H9 (cell line): Measurements from ENCODE around the gene NPHP1. TPM values are rescaled to one million over a fixed set of nuclear protein-coding genes. Genes with fewer than 3 reads are reported as not detected.

Source experiments
- DNase-seq: peaks from one replicate; pipeline ENCODE4 v3.0.0-alpha.2; 2017
- H2AFZ ChIP-seq: one replicate; pipeline ENCODE4 v1.6.1; 2013; ENCODE audit warnings: mild to moderate bottlenecking, low read length, control low read depth, moderate library complexity
- H2AK5ac ChIP-seq: 2 replicates; pipeline ENCODE4 v1.6.1; 2013; ENCODE audit warnings: low read length, control low read depth, mixed read lengths; ENCODE audit not compliant: insufficient read length
- H2BK120ac ChIP-seq: one replicate; pipeline ENCODE4 v1.6.1; 2013; ENCODE audit warnings: low read depth, mild to moderate bottlenecking, low read length, control low read depth, inconsistent platforms; ENCODE audit not compliant: poor library complexity, severe bottlenecking
- H2BK12ac ChIP-seq: 2 replicates; pipeline ENCODE4 v1.6.1; 2013; ENCODE audit warnings: low read length, control low read depth, mixed read lengths, low read depth; ENCODE audit not compliant: insufficient read length
- H2BK15ac ChIP-seq: 2 replicates; pipeline ENCODE4 v1.6.1; 2013; ENCODE audit warnings: low read depth, low read length, control low read depth
- H2BK20ac ChIP-seq: one replicate; pipeline ENCODE4 v1.6.1; 2013; ENCODE audit warnings: low read depth, mild to moderate bottlenecking, low read length, control low read depth, inconsistent platforms; ENCODE audit not compliant: poor library complexity, severe bottlenecking
- H2BK5ac ChIP-seq: 2 replicates; pipeline ENCODE4 v1.6.1; 2013; ENCODE audit warnings: low read length, control low read depth, mixed read lengths; ENCODE audit not compliant: insufficient read length
- H3K14ac ChIP-seq: 2 replicates; pipeline ENCODE4 v1.6.1; 2013; ENCODE audit warnings: low read length, control low read depth; ENCODE audit not compliant: insufficient read depth
- H3K18ac ChIP-seq: 2 replicates; pipeline ENCODE4 v1.6.1; 2013; ENCODE audit warnings: low read depth, mild to moderate bottlenecking, mixed read lengths, low read length, control low read depth; ENCODE audit not compliant: insufficient read length
- H3K23ac ChIP-seq: 2 replicates; pipeline ENCODE4 v1.6.1; 2013; ENCODE audit warnings: low read length, control low read depth, mixed read lengths, low read depth; ENCODE audit not compliant: insufficient read length
- H3K23me2 ChIP-seq: 2 replicates; pipeline ENCODE4 v1.6.1; 2013; ENCODE audit warnings: low read depth, mild to moderate bottlenecking, mixed read lengths, low read length, control low read depth; ENCODE audit not compliant: insufficient read length, poor library complexity, severe bottlenecking
- H3K27ac ChIP-seq: 2 replicates; pipeline ENCODE4 v1.5.1; 2013; ENCODE audit warnings: low read length, control low read depth, mixed read lengths, low read depth; ENCODE audit not compliant: insufficient read length
- H3K27me3 ChIP-seq: 2 replicates; pipeline ENCODE4 v1.6.1; 2013; ENCODE audit warnings: low read length, control low read depth, inconsistent platforms; ENCODE audit not compliant: insufficient read depth
- H3K4ac ChIP-seq: 2 replicates; pipeline ENCODE4 v1.6.1; 2013; ENCODE audit warnings: low read depth, mild to moderate bottlenecking, control low read depth, inconsistent platforms, low read length, moderate library complexity
- H3K4me1 ChIP-seq: 2 replicates; pipeline ENCODE4 v1.6.1; 2013; ENCODE audit warnings: low read length, control low read depth, inconsistent platforms; ENCODE audit not compliant: insufficient read depth
- H3K4me2 ChIP-seq: 2 replicates; pipeline ENCODE4 v1.6.1; 2013; ENCODE audit warnings: low read length, control low read depth, mixed read lengths; ENCODE audit not compliant: insufficient read length, insufficient read depth
- H3K56ac ChIP-seq: 2 replicates; pipeline ENCODE4 v1.6.1; 2013; ENCODE audit warnings: low read depth, mild to moderate bottlenecking, mixed read lengths, low read length, control low read depth; ENCODE audit not compliant: insufficient read length
- H3K79me1 ChIP-seq: 2 replicates; pipeline ENCODE4 v1.6.1; 2013; ENCODE audit warnings: low read depth, mild to moderate bottlenecking, moderate library complexity, low read length, control low read depth, inconsistent platforms; ENCODE audit not compliant: insufficient read depth, poor library complexity, severe bottlenecking
- H3K79me2 ChIP-seq: 2 replicates; pipeline ENCODE4 v1.6.1; 2013; ENCODE audit warnings: low read length, control low read depth, inconsistent platforms; ENCODE audit not compliant: insufficient read depth
- H3K9ac ChIP-seq: 2 replicates; pipeline ENCODE4 v1.6.1; 2013; ENCODE audit warnings: low read length, control low read depth, mixed read lengths; ENCODE audit not compliant: insufficient read length; ENCODE audit errors: extremely low read depth
- H3K9me3 ChIP-seq: one replicate; pipeline ENCODE4 v1.6.1; 2013; ENCODE audit warnings: low read depth, low read length, inconsistent platforms; ENCODE audit not compliant: control insufficient read depth
- H3T11ph ChIP-seq: one replicate; pipeline ENCODE4 v1.6.1; 2013; ENCODE audit warnings: mild to moderate bottlenecking, low read length, control low read depth, inconsistent platforms
- H4K20me1 ChIP-seq: one replicate; pipeline ENCODE4 v1.6.1; 2013; ENCODE audit not compliant: control insufficient read depth, insufficient read length, insufficient read depth
- H4K5ac ChIP-seq: 2 replicates; pipeline ENCODE4 v1.6.1; 2013; ENCODE audit warnings: low read depth, mild to moderate bottlenecking, mixed read lengths, low read length, control low read depth; ENCODE audit not compliant: insufficient read length
- H4K8ac ChIP-seq: replicated peaks from 2 replicates; pipeline ENCODE4 v1.6.1; 2013; ENCODE audit warnings: low read length, control low read depth, mixed read lengths, low read depth; ENCODE audit not compliant: insufficient read length
- H4K91ac ChIP-seq: 2 replicates; pipeline ENCODE4 v1.6.1; 2013; ENCODE audit warnings: low read depth, mild to moderate bottlenecking, moderate library complexity, mixed read lengths, low read length, control low read depth; ENCODE audit not compliant: insufficient read length
- H3K27ac Mint-ChIP-seq, 3 experiments: 2 replicates in 2 of 3; 3 replicates in 1 of 3; pipeline ENCODE4 v1.8.0; 2020 to 2021; ENCODE audit warnings: mixed read lengths in 3 of 3, mild to moderate bottlenecking in 1 of 3, moderate library complexity in 1 of 3
- H3K27me3 Mint-ChIP-seq: 2 replicates; pipeline ENCODE4 v1.8.0; 2021; ENCODE audit warnings: low read depth, mild to moderate bottlenecking, moderate library complexity, mixed read lengths
- H3K36me3 Mint-ChIP-seq, 3 experiments: 2 replicates in 2 of 3; 3 replicates in 1 of 3; pipeline ENCODE4 v1.8.0; 2020 to 2021; ENCODE audit warnings: low read depth in 3 of 3, mixed read lengths in 3 of 3; ENCODE audit not compliant: insufficient read depth in 1 of 3
- H3K4me1 Mint-ChIP-seq, 2 experiments: 2 replicates each; pipeline ENCODE4 v1.8.0; 2020; ENCODE audit warnings: mixed read lengths in 2 of 2
- H3K4me3 Mint-ChIP-seq, 2 experiments: 2 replicates in 1 of 2; 3 replicates in 1 of 2; pipeline ENCODE4 v1.8.0; 2020 to 2021; ENCODE audit warnings: mild to moderate bottlenecking in 2 of 2, mixed read lengths in 2 of 2, moderate library complexity in 1 of 2
- H3K9me3 Mint-ChIP-seq, 2 experiments: 2 replicates in 1 of 2; 3 replicates in 1 of 2; pipeline ENCODE4 v1.8.0; 2020; ENCODE audit warnings: mild to moderate bottlenecking in 2 of 2, mixed read lengths in 2 of 2, moderate library complexity in 1 of 2
- CTCF ChIP-seq: fragments of 200-600 bp; sonication (generic); conservative IDR thresholded peaks from 3 replicates; pipeline ENCODE4 v1.8.0; 2021; ENCODE audit warnings: antibody characterized with exemption, mild to moderate bottlenecking
- WGBS: extraction: QIAGEN DNeasy Blood & Tissue Kit; methylation state at CpG from one replicate; pipeline ENCODE4 v1.1.7; 2013; ENCODE audit warnings: missing lambda C conversion rate, low lambda C conversion rate, mixed read lengths; ENCODE audit not compliant: insufficient read length; ENCODE audit errors: extremely low coverage; 5-methylcytosine and 5-hydroxymethylcytosine counted together
- total RNA-seq: library from RNA; stranded (reverse); gene quantifications from 2 replicates; pipeline ENCODE4 v1.2.1, GENCODE V29; 2021

The NPHP1 gene
- total RNA-seq, 1 experiment from 2014 or later: 2.1 TPM

- no peak overlapping the region for H3K23ac ChIP-seq
- no peak overlapping the region for H3K9ac ChIP-seq
Measured at GRCh38 chr2:110182449-110182848, 22.4 kb downstream of the NPHP1 start.

More at GRCh38 chr2:110182449-110182848, 22.4 kb downstream of the NPHP1 start:
- TF ChIP-seq CTCF: no peak
- H3K4me1 ChIP-seq: no peaks in the 10 kb centered on the region
- WGBS: no CpG with 5 or more reads among the region's 2 CpGs
- H4K5ac ChIP-seq: no peak overlapping the region
- no peak overlapping the region for H3K4me2 ChIP-seq
- no peak overlapping the region for H3T11ph ChIP-seq
- Mint-ChIP-seq H3K27me3 (peaks cover 8% of the 10 kb centered on the region), H3K9me3 (peaks cover 36 to 52% of the 10 kb centered on the region in 2 experiments), H3K4me1 (no peaks in the 10 kb centered on the region), H3K4me3 (no peak overlapping the region), H3K27ac (no peak overlapping the region), H3K36me3 (peaks cover 22 to 27% (median 24%) of the 10 kb centered on the region in 3 experiments)
- no peak overlapping the region for H2BK120ac ChIP-seq
- H2BK20ac ChIP-seq: no peak overlapping the region
- H4K8ac ChIP-seq: no peak overlapping the region
- H3K27ac ChIP-seq: no peak overlapping the region
- no peak overlapping the region for H3K56ac ChIP-seq
- no peaks in the 10 kb centered on the region for H3K23me2 ChIP-seq
- no peak overlapping the region for H2AFZ ChIP-seq
- H3K79me2 ChIP-seq: no peaks in the 10 kb centered on the region
- no peak overlapping the region for H2BK12ac ChIP-seq
- no peak overlapping the region for H2AK5ac ChIP-seq
- H4K91ac ChIP-seq: no peak overlapping the region
- H3K4ac ChIP-seq: no peak overlapping the region
- no peak for DNase-seq
- H2BK5ac ChIP-seq: no peak overlapping the region
- no peak overlapping the region for H3K18ac ChIP-seq
- no peak overlapping the region for H3K14ac ChIP-seq
- H3K9me3 ChIP-seq: peaks cover 17% of the 10 kb centered on the region
- no peak overlapping the region for H2BK15ac ChIP-seq
- H3K27me3 ChIP-seq: no peaks in the 10 kb centered on the region
- no peaks in the 10 kb centered on the region for H4K20me1 ChIP-seq
- no peaks in the 10 kb centered on the region for H3K79me1 ChIP-seq
